Neural progenitor cell (in vitro differentiated cells): Measurements from ENCODE around the gene NAT9. TPM values are rescaled to one million over a fixed set of nuclear protein-coding genes. Genes with fewer than 3 reads are reported as not detected.

Experiments
- DNase-seq: peaks from one replicate; pipeline ENCODE4 v3.0.0-alpha.2; 2016; ENCODE audit warnings: low spot score
- H2AFZ ChIP-seq: fragments of 200-600 bp; sonication (generic); replicated peaks from 2 replicates; pipeline ENCODE4 v1.6.1; 2016; ENCODE audit warnings: antibody characterized with exemption
- H3F3A ChIP-seq: fragments of 200-600 bp; sonication (generic); 2 replicates; pipeline ENCODE4 v1.6.1; 2016; ENCODE audit warnings: antibody characterized with exemption, low read depth
- H3K27ac ChIP-seq: fragments of 200-600 bp; sonication (generic); 2 replicates; pipeline ENCODE4 v1.5.1; 2016; ENCODE audit warnings: mild to moderate bottlenecking
- H3K27me3 ChIP-seq: fragments of 200-600 bp; sonication (generic); 2 replicates; pipeline ENCODE4 v1.6.1; 2016; ENCODE audit warnings: mild to moderate bottlenecking, moderate library complexity
- H3K36me3 ChIP-seq: fragments of 200-600 bp; sonication (generic); 2 replicates; pipeline ENCODE4 v1.5.1; 2016
- H3K4me1 ChIP-seq: fragments of 200-600 bp; sonication (generic); 2 replicates; pipeline ENCODE4 v1.6.1; 2016; ENCODE audit warnings: mixed run types
- H3K4me2 ChIP-seq: fragments of 200-600 bp; sonication (generic); 2 replicates; pipeline ENCODE4 v1.6.1; 2016
- H3K4me3 ChIP-seq: fragments of 200-600 bp; sonication (generic); 2 replicates; pipeline ENCODE4 v1.5.1; 2016
- H3K79me2 ChIP-seq: fragments of 200-600 bp; sonication (generic); 2 replicates; pipeline ENCODE4 v1.6.1; 2016; ENCODE audit warnings: low read depth
- H3K9ac ChIP-seq: fragments of 200-600 bp; sonication (generic); 2 replicates; pipeline ENCODE4 v1.6.1; 2016
- H3K9me3 ChIP-seq: fragments of 200-600 bp; sonication (generic); 2 replicates; pipeline ENCODE4 v1.5.1; 2016; ENCODE audit warnings: low read depth
- H4K20me1 ChIP-seq: fragments of 200-600 bp; sonication (generic); 2 replicates; pipeline ENCODE4 v1.6.1; 2016; ENCODE audit warnings: low read depth
- H3K27ac Mint-ChIP-seq: 3 replicates; pipeline ENCODE4 v1.8.0; 2021; ENCODE audit warnings: mixed read lengths
- H3K27me3 Mint-ChIP-seq: 2 replicates; pipeline ENCODE4 v1.8.0; 2022; ENCODE audit warnings: low read depth, mild to moderate bottlenecking, inconsistent platforms, moderate library complexity, mixed read lengths; ENCODE audit not compliant: insufficient read depth
- H3K36me3 Mint-ChIP-seq: 3 replicates; pipeline ENCODE4 v1.8.0; 2021; ENCODE audit warnings: mixed read lengths
- H3K4me1 Mint-ChIP-seq: 3 replicates; pipeline ENCODE4 v1.8.0; 2021; ENCODE audit warnings: mixed read lengths
- H3K4me3 Mint-ChIP-seq: 3 replicates; pipeline ENCODE4 v1.8.0; 2021; ENCODE audit warnings: mild to moderate bottlenecking, moderate library complexity, mixed read lengths
- H3K9me3 Mint-ChIP-seq: 3 replicates; pipeline ENCODE4 v1.8.0; 2020; ENCODE audit warnings: mixed read lengths
- EZH2 ChIP-seq: fragments of 200-600 bp; sonication (generic); IDR thresholded peaks from 2 replicates; pipeline ENCODE4 v1.6.1; 2017; ENCODE audit warnings: antibody characterized with exemption, mild to moderate bottlenecking, moderate library complexity
- EZH2phosphoT487 ChIP-seq: fragments of 200-600 bp; sonication (generic); IDR thresholded peaks from 2 replicates; pipeline ENCODE4 v1.6.1; 2017; ENCODE audit warnings: antibody characterized with exemption
- total RNA-seq: library from RNA; depleted of rRNA; stranded (reverse); fragments of >200 nt; gene quantifications from 2 replicates; pipeline ENCODE4 v1.2.3, GENCODE V29; 2015; ENCODE audit warnings: low replicate concordance
- TF ChIP-seq, protein P1 (sequence below): fragments of 200-600 bp; sonication (generic); IDR thresholded peaks from 2 replicates; pipeline ENCODE4 v1.5.1; 2017; ENCODE audit warnings: antibody characterized with exemption, mild to moderate bottlenecking

The NAT9 gene
- total RNA-seq, 1 donor from 2014 or later, result 75.3 TPM

GRCh38 chr17:74744714-74745547, 31.2 kb downstream of the NAT9 start:
- Mint-ChIP-seq H3K27me3 (peaks cover 12% of the 10 kb centered on the region), H3K36me3 (peaks cover 2% of the 10 kb centered on the region), H3K4me1 (peaks cover 29% of the 10 kb centered on the region), H3K4me3 (peak overlapping the region; percentile 46), H3K9me3 (no peaks in the 10 kb centered on the region), H3K27ac (no peak overlapping the region)
- Histone ChIP-seq H3K9me3 (no peaks in the 10 kb centered on the region), H3F3A (peaks cover 34% of the 10 kb centered on the region), H3K4me2 (peak overlapping the region; percentile 87), H3K27me3 (no peaks in the 10 kb centered on the region), H3K4me3 (peak overlapping the region; percentile 30), H3K79me2 (peaks cover 14% of the 10 kb centered on the region), H2AFZ (peak overlapping the region; percentile 84), H3K27ac (no peak overlapping the region), H3K36me3 (no peaks in the 10 kb centered on the region), H3K9ac (no peak overlapping the region), H4K20me1 (peaks cover 14% of the 10 kb centered on the region), H3K4me1 (peaks cover 34% of the 10 kb centered on the region)
- peak; percentile 84 for DNase-seq
- TF ChIP-seq, protein P1, sequence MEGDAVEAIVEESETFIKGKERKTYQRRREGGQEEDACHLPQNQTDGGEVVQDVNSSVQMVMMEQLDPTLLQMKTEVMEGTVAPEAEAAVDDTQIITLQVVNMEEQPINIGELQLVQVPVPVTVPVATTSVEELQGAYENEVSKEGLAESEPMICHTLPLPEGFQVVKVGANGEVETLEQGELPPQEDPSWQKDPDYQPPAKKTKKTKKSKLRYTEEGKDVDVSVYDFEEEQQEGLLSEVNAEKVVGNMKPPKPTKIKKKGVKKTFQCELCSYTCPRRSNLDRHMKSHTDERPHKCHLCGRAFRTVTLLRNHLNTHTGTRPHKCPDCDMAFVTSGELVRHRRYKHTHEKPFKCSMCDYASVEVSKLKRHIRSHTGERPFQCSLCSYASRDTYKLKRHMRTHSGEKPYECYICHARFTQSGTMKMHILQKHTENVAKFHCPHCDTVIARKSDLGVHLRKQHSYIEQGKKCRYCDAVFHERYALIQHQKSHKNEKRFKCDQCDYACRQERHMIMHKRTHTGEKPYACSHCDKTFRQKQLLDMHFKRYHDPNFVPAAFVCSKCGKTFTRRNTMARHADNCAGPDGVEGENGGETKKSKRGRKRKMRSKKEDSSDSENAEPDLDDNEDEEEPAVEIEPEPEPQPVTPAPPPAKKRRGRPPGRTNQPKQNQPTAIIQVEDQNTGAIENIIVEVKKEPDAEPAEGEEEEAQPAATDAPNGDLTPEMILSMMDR, result peak; percentile 99
- TF ChIP-seq EZH2 (peak; percentile 30), EZH2phosphoT487 (no peak)

DNA sequence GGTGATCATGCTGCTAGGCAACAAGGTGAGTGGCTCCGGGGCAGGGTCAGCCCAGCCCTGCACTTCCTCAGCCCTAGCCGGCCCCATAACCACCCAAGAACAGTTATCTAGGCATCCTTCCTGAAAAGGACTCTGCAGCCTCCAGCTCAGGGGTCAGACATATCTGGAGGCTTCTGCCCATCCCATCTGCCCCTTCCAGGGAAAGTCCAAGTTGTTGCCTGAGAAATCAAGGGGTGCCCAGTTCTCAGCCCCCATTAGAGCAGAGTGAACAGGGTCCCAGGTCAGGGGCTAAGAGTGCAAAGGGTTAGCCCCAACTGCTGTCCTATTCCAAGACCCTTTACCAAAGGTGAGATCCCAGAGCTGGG, 31.8 kb downstream of the NAT9 start:
- peaks cover 17% of the 10 kb centered on the region for H3K27me3 Mint-ChIP-seq
- no peak for TF ChIP-seq EZH2phosphoT487
- no peak for TF ChIP-seq EZH2
- TF ChIP-seq, protein P1, result no peak
- Histone ChIP-seq H3K27me3 (no peaks in the 10 kb centered on the region), H3K9ac (no peak overlapping the region), H3K9me3 (no peaks in the 10 kb centered on the region), H4K20me1 (peaks cover 8% of the 10 kb centered on the region), H3K4me2 (no peak overlapping the region), H3K4me1 (peaks cover 32% of the 10 kb centered on the region), H2AFZ (no peak overlapping the region), H3K36me3 (no peaks in the 10 kb centered on the region), H3K79me2 (peaks cover 8% of the 10 kb centered on the region), H3F3A (peaks cover 34% of the 10 kb centered on the region), H3K27ac (no peak overlapping the region), H3K4me3 (no peak overlapping the region)
- no peak overlapping the region for H3K27ac Mint-ChIP-seq
- no peak overlapping the region for H3K4me3 Mint-ChIP-seq
- DNase-seq, result no peak
- H3K36me3 Mint-ChIP-seq, result no peaks in the 10 kb centered on the region
- H3K4me1 Mint-ChIP-seq, result peaks cover 24% of the 10 kb centered on the region
- H3K9me3 Mint-ChIP-seq, result no peaks in the 10 kb centered on the region

- Mint-ChIP-seq H3K9me3 (peaks cover 2% of the 10 kb centered on the region), H3K27me3 (peaks cover 23% of the 10 kb centered on the region), H3K4me1 (peaks cover 26% of the 10 kb centered on the region), H3K4me3 (no peak overlapping the region), H3K36me3 (no peaks in the 10 kb centered on the region), H3K27ac (no peak overlapping the region)
- Histone ChIP-seq H3K27ac (no peak overlapping the region), H3K4me1 (peaks cover 32% of the 10 kb centered on the region), H4K20me1 (peaks cover 3% of the 10 kb centered on the region), H3K4me2 (no peak overlapping the region), H3K4me3 (no peak overlapping the region), H3K79me2 (peaks cover 3% of the 10 kb centered on the region), H2AFZ (no peak overlapping the region), H3F3A (peaks cover 34% of the 10 kb centered on the region), H3K27me3 (peaks cover 1% of the 10 kb centered on the region), H3K9ac (no peak overlapping the region), H3K36me3 (no peaks in the 10 kb centered on the region), H3K9me3 (no peaks in the 10 kb centered on the region)
- no peak for DNase-seq
- TF ChIP-seq EZH2 (no peak), EZH2phosphoT487 (no peak)
- TF ChIP-seq, protein P1, result no peak
These were observed 32.4 kb downstream of the NAT9 start for GRCh38 chr17:74743755-74744154.
